Stimulated activated CD4-positive, alpha-beta T cell treated with anti-CD3 and anti-CD28 coated beads, Interleukin-1b, Interleukin-23, amount 100 ng/mL, for 4 hours (primary cell): ENCODE results near the gene TENM4.
"Not testable (repeated sequence)": the region's sequence is repeated elsewhere in the genome, so short reads cannot be mapped to it uniquely, and the experiment has no call there.

Source experiments
- DNase-seq, 2 donors: peaks; one replicate each; pipeline ENCODE4 v3.0.0-alpha.2; 2020; ENCODE audit warnings: low read depth in 2 of 2

TENM4 gene

DNA sequence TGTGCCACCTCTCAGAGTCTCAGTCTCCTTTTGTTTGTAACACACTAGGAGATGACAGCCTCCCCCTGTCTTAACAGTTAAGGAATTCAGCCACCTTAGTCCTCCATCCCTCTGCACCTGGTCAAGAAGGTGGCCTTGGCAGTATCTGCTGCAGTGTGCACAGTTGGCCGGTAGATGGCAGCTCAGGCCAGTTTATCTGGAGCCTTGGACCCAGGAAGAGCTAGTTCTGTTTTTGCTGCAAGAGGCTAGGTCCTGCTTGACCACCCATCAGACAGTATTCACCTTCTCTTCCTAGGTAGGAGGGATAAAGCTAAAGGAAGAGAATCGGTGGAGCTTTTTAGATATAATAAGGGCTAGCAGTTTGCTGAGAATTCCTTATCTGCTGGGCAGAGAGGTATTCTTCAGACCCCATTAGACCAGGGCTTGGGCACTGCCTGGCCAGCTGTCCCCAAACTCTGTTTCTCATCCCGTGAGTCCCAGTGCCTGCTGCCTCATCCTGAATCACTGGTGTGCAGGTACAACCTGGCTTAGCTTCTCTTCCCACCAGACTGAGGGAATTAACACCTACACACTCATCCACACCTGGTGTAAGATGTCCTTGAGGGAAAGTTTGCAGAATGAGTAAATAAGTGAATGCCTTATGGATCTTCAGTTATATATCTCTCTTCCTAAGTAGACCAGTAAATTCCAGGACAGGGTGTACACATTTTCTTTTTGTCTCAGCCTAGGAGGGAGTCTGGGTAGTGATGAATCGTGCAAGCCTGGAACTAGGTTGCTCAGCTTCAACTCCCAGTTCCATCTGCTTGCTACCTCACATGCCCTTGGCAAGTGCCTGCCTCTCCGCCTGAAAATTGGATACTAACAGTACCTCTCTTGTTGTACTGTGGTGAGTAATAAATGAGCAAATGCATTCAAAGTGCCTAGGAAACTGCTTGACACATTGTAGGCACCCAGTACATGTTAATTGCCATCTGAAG lies 795.3 kb downstream of the TENM4 start:
- DNase-seq: peak; percentile 34 to 46

DNA sequence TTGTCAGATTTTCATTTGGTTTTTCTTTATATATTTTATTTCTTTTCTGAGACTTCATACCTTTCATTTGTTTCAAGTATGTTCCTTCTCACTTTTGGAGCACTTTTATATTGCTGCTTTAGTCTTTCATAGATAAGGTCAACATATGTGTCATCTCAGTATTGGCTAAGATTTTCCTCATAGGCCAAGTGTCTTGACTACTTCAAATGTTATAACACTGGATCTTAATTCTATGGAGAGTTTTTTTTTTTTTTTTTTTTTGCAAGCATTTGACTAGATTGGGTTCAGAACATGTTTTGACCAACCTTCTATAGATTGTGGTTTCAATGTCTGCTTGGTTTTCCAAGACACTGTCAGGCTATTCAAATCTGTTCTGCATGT lies 797.2 kb downstream of the TENM4 start:
- DNase-seq: no peak

DNA sequence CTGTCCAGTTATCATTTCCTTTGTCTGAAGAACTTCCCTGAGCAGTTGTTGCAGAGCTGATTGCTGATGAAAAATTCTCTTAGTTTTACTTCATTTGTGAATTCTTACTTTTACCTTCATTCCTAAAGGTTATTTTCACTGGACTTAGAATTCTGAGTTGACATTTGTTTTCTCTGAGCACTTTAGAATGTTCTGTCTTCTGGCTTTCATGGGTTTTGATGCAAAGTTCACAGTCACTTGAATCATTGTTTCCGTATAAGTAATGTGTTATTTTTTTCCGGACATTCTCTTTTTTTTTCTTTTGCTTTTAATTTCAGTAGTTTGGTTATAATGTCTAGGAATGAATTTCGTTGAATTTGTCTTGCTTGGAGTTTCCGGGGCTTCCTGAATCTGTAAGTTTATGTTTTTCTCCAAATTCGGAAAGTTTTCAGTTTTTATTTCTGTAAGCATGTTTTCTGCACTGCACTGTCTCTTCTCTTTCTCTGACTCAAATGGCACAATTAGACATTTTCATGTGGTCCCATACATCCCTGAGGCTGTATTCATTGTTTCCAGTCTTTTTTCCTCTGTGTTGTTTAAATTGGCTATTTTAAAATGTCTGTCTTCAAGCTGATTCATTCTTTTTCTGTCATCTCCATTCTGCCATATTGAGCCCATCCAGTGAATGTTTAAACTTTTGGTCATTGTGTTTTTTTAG lies 797.7 kb downstream of the TENM4 start:
- DNase-seq: no peak

DNA sequence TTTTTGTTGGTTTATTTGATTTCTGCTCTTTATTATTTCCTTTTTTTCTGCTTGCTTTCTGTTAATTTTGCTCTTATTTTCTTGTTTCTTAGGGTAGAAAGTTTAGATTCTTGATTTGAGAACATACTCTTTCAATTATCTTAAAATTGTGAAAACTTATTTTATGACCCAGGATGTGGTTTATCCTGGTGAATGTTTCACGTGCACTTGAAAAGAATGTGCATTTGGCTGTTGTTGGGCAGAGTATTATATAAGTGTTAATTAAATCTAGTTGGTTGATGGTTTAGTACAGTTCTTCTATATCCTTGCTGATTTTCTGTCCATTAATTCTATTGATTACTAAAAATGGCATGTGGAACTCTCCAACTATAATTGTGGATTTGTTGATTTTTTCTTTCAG lies 799.3 kb downstream of the TENM4 start:
- DNase-seq: no peak

DNA sequence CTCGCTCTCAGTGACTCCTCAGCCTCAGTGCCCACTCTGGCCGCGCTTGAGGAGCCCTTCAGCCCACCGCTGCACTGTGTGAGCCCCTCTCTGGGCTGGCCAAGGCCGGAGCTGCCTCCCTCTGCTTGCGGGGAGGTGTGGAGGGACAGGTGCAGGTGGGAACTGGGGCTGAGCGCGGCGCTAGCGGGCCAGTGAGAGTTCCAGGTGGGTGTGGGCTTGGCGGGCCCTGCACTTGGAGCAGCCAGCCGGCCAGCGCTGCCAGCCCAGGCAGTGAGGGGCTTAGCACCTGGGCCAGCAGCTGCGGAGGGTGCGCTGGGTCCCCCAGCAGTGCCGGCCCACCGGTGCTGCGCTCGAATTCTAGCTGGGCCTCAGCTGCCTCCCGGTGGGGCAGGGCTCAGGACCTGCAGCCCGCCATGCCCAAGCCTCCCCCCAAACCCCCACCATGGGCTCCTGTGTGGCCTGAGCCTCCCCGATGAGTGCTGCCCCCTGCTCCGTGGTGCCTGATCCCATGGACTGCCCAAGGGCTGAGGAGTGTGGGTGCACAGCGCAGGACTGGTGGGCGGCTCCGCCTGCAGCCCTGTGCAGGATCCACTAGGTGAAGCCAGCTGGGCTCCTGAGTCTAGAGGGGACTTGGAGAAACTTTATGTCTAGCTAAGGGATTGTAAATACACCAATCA lies 802.0 kb downstream of the TENM4 start:
- no peak for DNase-seq

DNA sequence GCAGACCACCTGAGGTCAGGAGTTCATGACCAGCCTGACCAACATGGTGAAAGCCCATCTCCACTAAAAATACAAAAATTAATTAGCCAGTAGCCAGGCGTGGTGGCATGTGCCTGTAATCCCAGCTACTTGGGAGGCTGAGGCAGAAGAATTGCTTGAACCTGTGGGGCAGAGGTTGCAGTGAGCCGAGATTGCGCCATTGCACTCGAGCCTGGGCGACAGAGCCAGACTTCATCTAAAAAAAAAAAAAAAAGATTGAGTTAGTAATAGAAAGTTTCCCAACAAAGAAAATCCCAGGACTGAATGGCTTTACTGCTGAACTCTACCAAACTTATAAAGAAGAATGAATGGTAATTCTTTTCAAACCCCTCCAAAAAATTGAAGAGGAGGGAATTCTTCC lies 803.3 kb downstream of the TENM4 start:
- not testable (repeated sequence) for DNase-seq

DNA sequence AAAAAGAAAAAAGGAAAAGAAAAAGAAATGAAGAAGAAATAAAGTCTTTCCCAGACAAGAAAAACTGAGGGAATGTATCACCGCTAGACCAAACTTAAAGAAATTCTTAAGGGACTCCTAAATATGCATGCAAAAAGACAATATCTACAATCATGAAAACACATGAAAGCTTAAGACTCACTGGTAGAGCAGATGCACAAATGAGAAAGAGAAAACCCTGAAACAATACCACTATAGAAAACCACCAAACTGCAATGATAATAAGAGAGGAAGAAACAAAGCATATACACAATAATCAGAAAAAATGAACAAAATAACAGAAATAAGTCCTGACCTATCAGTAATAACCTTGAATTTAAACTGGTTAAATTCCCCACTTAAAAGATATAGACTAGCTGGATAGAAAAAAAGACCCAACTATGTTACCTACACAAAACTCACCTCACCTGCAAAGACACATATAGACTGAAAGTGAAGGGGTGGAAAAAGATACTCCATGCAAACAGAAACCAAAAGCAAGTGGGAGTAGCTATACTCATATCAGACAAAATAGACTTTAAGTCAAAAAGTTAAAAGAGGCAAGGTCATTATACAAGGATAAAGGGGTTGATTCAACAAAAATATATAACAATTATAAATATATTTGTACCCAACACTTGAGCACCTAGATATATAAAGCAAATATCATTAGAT lies 804.9 kb downstream of the TENM4 start:
- no peak for DNase-seq

DNA sequence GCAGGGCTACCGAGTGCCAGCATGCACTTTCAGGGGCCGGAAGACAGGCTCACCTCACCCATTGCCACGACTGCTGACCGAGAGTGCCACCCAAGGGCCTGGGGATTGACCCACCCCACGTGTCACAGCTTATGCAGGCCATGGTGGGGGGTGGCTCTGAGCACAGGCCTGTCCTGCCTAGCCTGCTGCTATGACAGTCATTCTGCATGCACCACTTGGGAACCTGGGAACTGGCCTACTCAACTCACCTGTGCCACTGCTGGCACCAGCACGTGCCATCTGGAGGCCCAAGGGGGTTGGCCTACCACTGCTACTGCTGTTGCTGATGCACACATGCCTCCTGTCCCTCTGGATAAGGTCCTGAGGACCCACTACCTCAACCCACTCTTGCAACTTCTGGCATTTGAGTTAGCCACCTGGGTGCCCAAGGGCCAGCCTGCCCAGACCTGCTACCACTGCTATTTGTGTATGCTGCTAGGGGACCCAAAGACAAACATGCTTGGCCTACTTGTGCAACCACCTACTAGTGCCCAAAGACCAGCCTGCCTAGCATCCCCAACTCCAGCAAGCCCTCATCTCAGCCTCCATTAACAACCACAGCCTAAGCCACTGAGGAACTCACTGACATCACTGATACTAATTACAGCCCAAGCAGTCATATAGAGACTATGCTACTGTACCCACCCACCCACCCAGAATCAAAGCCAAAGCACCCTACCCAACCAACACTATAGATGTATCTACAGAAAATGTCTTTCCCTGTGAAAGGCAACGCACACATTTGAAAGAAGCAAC lies 807.1 kb downstream of the TENM4 start:
- DNase-seq: no peak

DNA sequence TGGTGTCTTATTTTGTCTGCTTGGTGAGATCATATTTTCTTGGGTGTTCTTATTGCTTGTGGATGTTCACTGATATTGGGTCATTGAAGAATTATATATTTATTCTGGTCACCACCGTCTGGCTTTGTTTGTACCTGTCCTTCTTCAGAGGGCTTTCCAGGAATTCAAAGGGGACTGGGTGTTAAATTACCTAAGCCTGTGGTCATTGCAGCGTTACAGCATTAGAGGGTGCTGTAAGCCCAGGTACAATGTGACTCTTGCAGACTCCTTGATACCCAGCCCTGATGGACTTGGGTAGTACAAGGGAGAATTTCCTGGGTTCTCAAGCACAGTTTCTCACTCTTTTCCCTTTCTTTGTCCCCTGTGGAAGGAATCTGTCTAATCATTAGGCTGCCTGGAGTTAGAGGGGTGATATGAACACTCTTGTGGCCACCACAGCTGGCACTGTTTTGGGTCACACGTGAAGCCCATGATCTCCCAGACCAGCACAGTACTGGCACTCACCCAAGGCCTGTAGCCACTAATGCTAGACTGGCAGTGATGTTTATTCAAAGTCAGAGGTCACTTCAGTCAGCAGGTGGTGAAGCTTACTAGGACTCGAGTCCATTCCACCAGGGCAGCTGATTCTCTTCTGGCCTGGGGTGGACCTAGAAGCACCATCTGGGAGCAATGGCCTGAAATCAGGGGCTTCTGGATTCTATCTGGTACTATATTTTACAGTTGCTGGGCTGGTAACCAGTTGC lies 810.1 kb downstream of the TENM4 start:
- DNase-seq: no peak

DNA sequence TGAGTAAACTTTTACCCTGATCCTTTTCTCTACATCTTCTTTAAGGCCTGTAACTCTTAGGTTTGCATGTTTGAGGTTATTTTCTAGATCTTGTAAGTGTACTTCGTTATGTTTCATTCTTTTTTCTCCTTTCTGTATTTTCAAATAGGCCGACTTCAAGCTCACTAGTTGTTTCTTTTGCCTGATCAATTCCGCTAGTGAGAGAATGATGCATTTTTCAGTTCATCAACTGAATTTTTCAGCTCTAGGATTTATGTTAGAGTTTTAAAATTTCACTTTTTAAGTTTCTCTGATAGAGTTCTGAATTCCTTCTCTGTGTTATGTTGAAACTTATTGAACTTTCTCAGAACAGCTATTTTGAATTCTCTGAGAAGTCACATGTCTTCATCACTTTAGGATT lies 810.7 kb downstream of the TENM4 start:
- DNase-seq: no peak

DNA sequence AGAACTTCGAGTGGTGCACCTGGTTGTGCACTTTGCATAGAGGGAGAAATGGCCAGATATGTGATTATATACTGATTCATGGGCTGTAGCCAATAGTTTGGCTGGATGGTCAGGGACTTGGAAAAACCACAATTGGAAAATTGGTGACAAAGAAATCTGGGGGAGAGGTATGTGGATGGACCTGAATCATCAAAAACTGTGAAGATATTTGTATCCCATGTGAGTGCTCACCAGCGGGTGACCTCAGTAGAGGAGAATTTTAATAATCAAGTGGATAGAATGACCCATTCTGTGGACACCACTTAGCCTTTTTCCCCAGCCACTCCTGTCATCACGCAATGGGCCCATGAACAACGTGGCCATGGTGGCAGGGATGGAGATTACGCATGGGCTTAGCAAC lies 818.2 kb downstream of the TENM4 start:
- DNase-seq: no peak

DNA sequence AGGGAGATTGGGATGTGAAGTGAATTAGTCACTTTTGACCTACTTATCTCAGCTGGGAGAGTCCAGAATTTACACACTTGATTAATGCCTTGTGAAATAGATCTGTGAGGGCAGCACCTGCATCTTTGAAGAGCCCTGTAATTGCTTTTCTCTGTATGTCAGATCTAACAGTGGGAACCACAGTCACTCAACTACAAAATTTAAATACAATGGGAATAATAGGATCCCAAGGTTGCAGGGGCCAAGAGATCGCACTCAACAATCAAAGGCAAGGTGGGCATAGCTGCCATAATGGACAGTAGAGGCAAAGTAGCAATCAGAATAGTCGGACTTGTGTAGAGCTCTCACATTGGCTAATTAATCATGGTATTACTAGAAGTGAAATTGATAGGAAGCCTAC lies 820.7 kb downstream of the TENM4 start:
- no peak for DNase-seq

DNA sequence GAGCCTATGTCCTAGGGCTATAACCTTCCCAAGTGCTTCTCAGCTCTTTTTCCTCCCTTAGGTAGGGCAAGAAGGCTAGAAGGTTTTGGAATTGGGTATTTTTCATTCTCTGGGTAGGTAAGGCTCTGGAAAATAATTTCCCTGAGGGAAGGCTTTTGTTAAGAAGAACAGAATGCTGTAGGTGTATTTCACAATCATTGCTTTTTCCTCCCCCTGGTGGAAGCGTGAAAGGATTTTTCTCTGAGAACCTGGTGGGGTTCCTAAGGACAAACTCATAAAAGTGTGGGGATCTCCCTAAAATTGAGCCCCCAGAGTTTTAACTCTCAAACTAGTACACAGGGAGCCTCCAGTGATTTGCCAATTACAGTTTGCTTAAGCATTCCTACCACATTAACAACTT lies 825.1 kb downstream of the TENM4 start:
- DNase-seq: no peak

DNA sequence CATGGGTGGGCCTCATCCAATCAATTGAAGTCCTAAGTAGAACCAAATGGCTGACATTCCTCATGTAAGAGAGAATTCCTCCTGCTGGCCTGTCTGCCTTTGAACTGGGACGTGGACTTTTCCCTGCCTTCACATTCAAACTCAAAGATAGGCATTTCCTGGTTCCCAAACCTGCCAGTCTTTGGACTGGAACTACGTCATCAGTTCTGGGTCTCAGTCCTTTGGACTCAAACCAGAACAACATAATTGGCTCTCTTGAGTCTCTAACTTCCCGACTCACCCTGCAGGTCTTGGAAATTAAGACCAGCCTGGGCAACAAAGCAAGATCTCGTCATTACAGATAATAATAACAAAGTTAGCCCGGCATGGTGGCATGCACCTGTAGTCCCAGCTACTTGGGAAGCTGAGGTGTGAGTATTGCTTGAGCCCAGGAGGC lies 827.4 kb downstream of the TENM4 start:
- DNase-seq: no peak

DNA sequence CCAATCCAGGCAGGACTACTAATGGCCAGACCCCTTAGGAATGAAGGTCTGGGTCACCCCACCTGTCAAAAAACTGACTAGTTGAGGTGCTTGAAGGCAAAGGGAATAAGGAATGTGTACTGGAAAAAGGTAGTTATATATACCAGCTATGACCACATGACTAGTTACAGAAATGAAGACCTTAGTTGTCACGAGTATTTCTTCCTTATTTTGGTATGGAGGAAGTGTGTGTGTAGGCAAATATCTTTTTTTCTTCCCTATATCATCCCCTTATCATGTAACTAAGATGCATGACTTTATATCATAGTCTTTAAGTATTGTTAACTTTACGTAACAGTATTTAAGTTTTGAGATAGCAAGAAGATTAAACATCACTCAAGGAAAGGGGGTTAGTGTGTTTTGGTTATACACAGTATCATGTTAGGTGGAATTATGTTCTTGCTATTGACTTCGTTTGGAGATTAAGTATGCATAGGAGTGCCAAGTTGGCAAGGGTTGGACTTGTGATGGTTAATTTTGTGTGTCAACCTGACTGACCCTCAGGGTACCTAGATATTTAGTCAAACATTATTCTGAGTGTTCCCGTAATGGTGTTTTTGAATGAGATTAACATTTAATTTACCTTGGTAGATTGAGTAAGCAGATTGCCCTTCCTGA lies 828.0 kb downstream of the TENM4 start:
- DNase-seq: no peak

DNA sequence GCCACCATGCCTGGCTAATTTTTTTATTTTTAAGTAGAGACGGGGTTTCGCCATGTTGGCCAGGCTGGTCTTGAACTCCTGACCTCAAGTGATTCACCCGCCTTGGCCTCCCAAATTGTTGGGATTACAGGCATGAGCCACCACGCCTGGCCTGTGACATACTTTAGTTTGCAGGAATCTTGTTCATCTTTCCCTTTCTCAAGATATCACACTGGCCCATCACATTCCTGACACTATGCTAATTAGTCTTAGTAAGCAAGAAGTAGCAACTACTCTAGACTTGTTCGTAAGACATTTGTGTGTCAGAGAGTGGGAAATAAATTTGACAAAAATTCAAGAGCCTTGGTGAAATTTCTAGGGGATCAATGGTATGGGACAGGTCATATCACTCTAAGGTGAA lies 831.5 kb downstream of the TENM4 start:
- DNase-seq: not testable (repeated sequence)

DNA sequence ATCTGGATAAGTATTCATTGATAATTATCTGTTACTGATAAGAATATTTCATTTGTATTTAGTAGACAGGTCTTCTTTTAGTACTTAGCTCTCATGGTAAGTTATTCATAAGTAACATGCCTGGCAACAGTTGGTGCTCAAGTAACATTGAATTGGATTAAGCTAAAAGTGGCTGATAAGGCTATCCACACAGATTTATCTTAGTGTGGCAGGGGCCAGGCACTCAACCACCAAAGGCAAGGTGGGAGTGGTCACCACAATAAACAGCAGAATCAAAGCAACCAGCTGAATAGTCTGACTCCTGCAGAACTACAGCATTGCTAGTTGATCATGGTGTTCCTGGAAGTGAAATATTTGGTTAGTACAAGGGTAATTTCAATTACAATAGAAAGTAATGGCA lies 833.1 kb downstream of the TENM4 start:
- no peak for DNase-seq

DNA sequence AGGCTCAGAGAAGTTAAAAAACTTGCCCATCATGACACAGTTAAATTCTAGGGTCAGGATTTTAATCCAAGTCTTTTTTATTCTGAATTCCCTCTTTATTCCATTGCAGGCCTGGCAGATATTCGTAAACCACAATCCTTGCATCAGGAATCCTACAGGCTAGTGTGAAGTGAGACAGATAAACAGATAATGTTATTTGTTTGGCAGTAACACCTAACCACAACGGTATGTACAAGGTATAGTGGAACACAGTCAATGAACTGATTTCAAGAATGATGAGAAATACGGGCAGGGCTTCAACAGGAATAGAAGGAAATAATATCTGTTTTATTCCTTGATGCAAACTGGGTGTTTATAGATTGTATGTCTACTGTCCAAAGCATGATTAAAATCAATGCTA lies 834.2 kb downstream of the TENM4 start:
- DNase-seq: no peak

DNA sequence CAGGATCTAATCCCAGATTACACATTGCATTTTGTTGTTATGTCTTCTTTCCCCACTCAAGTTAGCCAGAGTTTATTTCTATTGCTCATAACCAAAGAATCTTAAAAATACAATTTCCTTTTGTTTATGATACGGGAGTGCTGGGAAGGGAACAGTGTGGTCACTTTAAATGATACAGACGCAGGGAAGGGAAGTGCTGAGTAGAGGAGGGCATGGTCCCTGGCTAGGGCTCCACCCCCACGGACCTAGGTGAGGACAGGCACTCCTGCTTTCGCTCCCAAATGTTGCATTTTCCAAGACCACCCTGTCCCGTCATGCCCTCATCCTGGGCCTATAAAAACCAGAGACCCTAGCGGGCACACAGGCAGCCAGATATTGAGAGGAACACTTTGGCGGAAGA lies 835.5 kb downstream of the TENM4 start:
- no peak for DNase-seq

DNA sequence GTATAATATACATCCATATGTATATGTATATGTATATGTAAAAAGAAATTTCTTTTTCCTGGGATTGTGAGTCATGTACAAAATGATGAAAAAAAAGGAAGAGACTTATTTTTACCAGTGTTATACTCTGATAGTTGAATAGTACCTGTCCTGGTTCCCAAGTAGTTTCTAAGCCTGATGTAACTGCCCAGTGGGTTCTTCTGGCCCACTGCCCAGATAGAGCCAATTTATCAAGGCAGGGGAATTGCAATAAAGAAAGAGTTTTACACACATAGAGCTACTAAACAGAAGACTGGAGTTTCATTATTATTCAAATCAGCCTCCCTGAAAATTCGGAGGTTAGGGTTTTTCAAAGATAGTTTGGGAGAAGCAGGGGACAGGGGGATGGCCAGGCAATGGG lies 837.0 kb downstream of the TENM4 start:
- DNase-seq: no peak
